ENCODE results near the gene LRRTM2.
"Not testable (repeated sequence)": the region's sequence is repeated elsewhere in the genome, so short reads cannot be mapped to it uniquely, and the experiment has no call there.

LRRTM2 gene

GRCh38 chr5:138849439-138849838, 25.7 kb downstream of the LRRTM2 start:
- intact Hi-C loops (cut with DNase I): no loop called here
- DNase-seq: peak in 11 of 42 donors; percentile 21 to 68 (median 30)

- DNase-seq: peak in 1 of 42 donors; percentile 12
- intact Hi-C loops (cut with DNase I): no loop called here
Measured at GRCh38 chr5:138844812-138845513, 30.2 kb downstream of the LRRTM2 start.

DNA sequence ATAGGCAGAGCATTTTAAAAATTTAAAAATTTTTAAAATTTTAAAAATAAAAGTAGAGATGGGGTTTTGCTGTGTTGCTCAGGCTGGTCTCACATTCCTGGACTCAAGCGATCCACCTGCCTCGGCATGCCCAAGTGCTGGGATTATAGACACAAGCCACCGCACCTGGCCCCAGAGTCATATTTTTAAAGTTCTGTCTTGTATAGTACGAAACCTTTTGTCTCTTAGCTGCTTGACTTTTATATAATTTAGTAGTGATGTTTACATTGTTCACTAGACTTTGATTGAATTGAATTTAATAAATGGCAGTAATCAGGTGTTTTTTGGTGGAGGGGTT, 31.0 kb downstream of the LRRTM2 start:
- intact Hi-C loops (cut with DNase I): no loop called here
- no peak for DNase-seq

DNA sequence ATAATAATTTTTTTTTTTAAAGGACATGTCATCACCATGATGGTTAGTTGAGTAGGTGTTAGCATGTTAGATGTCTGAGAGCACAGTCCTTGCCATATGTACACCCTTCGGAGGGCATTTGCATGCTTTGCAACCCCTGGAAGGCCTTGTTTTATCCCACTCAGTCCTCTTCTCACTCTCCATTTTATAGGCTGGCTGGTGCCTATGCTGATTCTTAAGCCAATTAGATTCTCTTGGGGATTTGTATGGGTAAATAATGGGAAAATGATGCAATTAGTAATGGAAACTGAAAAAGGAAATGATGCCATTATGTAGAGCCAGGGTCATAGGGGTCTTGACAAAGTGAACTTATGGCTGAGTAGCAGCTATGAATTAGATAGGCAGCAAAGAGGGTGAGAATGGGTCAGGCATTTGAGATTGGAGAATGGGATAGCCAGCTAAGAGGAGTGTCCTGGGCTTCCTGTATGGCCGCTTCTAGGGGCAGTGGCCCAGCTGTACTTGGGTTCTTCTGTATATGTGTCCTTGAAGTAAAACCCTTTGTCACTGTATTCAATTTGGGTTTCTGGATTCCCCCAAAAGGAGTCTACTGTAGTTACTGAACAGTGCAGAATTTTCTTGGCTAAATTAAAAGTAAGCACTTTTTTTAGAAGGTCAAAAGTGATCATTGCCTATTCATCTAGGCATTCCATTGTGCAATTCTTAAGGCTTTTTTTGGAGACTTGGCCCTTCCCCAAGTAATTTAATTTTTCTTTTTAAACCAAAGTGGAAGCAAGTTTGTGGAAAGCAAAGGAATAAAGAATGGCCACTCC, 31.6 kb downstream of the LRRTM2 start:
- intact Hi-C loops (cut with DNase I): no loop called here
- no peak for DNase-seq

- intact Hi-C loops (cut with DNase I): no loop called here
Measured at GRCh38 chr5:138841531-138841930, 33.6 kb downstream of the LRRTM2 start.

GRCh38 chr5:138840103-138840502, 35.0 kb downstream of the LRRTM2 start:
- DNase-seq: no peak
- intact Hi-C loops (cut with DNase I): no loop called here

More at GRCh38 chr5:138841531-138841930, 33.6 kb downstream of the LRRTM2 start:
- DNase-seq: no peak

DNA sequence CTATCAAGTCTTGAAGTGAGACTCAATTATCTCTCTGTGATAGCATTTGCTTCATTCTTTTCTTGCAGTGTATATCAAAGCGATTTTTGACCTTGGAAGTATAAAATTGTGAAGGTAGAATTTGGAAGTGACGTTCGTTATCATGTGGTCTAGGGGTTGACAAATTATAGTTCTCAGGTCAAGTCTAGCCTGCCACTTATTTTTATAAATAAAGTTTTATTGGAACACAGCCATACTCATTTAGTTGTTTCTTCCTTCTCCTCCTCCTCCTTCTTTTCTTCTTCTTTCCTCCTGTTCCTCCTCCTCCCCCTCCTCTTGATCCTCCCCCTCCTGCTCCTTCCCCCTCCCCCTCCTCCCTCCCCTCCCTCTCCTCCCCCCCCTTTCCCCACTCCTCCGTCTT, 38.0 kb downstream of the LRRTM2 start:
- intact Hi-C loops (cut with DNase I): no loop called here
- DNase-seq: no peak

- DNase-seq; intact Hi-C loops (cut with DNase I): not testable (repeated sequence)
Measured at GRCh38 chr5:138834853-138835252, 40.3 kb downstream of the LRRTM2 start.

GRCh38 chr5:138833726-138834480, 41.2 kb downstream of the LRRTM2 start:
- DNase-seq: no peak
- intact Hi-C loops (cut with DNase I): no loop called here

DNA sequence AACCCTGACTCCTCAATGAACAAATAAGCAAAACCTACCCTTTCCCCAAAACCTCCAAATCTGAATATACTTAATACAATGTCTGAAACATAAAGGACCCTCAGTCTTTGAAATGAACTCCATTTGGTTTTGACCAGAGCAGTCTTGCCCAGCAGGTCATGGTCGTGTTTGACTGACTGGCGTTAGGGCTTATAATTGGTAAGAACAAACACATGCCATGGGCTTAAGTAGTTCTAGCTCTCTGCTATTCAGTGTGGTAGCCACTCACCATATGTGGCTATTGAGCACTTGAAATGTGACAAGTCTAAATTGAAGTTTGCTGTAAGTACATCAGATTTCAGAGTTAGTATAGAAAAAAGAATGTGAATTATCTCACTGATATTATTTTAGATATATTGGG, 42.1 kb downstream of the LRRTM2 start:
- intact Hi-C loops (cut with DNase I): no loop called here
- DNase-seq: no peak

DNA sequence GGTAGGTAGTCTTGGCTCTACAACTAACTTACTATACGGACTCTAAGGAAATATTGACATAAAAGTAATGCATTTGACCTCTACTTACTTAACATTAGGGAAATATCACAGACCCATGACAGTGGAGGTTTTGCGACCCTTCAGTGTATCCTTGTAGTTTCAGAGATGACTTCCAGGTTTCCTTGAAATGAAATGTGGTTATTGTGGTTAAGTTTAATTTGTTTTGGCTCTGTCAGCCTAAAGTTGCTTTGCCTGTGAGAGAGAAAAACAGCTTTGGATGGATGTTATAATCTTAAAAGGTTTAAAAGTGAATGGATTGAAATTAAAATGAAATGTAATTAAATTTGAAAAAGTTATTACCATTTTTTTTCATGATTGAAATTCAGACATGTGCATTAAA, 42.9 kb downstream of the LRRTM2 start:
- DNase-seq: no peak
- intact Hi-C loops (cut with DNase I): no loop called here

GRCh38 chr5:138831703-138832102, 43.4 kb downstream of the LRRTM2 start:
- intact Hi-C loops (cut with DNase I): no loop called here
- no peak for DNase-seq

GRCh38 chr5:138829341-138829740, 45.8 kb downstream of the LRRTM2 start:
- intact Hi-C loops (cut with DNase I): no loop called here
- no peak for DNase-seq

DNA sequence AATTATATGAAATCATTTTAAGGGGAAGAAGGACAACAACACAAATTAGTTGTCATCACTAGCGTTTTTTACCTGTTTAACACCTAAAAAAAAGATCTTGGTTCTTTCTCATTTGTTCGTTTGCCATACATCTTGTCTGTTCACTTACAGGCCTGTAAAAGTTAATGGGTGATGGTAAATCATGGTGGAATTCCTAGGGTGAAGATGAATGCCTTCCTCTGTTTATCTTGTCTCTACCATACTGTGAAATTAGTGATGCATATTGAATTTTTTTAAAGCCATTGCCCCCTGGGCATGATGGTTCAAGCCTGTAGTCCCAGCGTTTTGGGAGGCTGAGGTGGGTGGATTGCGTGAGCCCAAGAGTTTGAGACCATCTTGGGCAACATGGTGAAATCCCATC, 46.6 kb downstream of the LRRTM2 start:
- intact Hi-C loops (cut with DNase I): no loop called here
- DNase-seq: no peak

GRCh38 chr5:138824924-138825863, 49.9 kb downstream of the LRRTM2 start:
- intact Hi-C loops (cut with DNase I): no loop called here
- DNase-seq: no peak

- intact Hi-C loops (cut with DNase I): no loop called here
- DNase-seq: no peak
Measured at GRCh38 chr5:138824516-138824915, 50.6 kb downstream of the LRRTM2 start.

DNA sequence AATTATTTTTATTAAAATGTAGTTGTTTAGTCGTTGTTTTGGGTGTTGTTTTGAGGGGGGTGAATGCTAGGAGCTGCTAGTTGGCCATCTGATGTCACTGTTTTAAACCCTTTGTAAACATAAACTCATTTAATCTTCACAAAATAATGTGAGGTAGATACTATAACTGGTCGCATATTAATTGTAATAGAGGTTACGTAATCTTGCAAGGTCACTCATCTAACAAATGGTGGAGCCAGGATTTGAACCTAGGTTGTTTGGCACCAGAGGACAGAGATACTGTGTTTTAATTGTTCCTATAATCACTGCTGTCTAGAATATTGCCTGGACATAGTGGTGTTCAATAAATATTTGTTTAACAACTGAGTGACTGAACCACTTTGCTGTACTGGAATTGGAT, 54.4 kb downstream of the LRRTM2 start:
- no peak for DNase-seq
- intact Hi-C loops (cut with DNase I): no loop called here

- peak in 18 of 42 donors; percentile 6 to 45 (median 14) for DNase-seq
Measured at GRCh38 chr5:138819081-138819480, 56.1 kb downstream of the LRRTM2 start.

More at GRCh38 chr5:138819081-138819480, 56.1 kb downstream of the LRRTM2 start:
- intact Hi-C loops (cut with DNase I): no loop called here
